Endothelial cell of umbilical vein (primary cell): ENCODE results near the gene MARCHF9.

Experiments
- CTCF ChIP-seq, 2 donors: IDR thresholded peaks; 1 replicate in 1 of 2; 2 replicates in 1 of 2; pipeline ENCODE4 v1.5.1; 2011; ENCODE audit warnings: low read length in 2 of 2, mild to moderate bottlenecking in 2 of 2, moderate library complexity in 2 of 2, control low read depth in 1 of 2, inconsistent platforms in 1 of 2, low read depth in 1 of 2; ENCODE audit not compliant: insufficient read depth in 1 of 2; ENCODE audit errors: extremely low read depth in 1 of 2
- POLR2A ChIP-seq: IDR thresholded peaks from 2 replicates; pipeline ENCODE4 v1.6.1; 2012; ENCODE audit warnings: low read depth, mild to moderate bottlenecking, control low read depth, low read length

- TF ChIP-seq POLR2A (no peak), CTCF (IDR thresholded peaks at IDR 0.05; ENCODE audit: extremely low read depth in 1 of 2, insufficient read depth in 1 of 2, low read depth in 1 of 2, low read length in 2 of 2) (no peak)
These were observed 22.6 kb upstream of the MARCHF9 start for GRCh38 chr12:57732270-57732669.
